Neural crest cell (in vitro differentiated cells): Measurements from ENCODE around the gene UBL4A. TPM values are rescaled to one million over a fixed set of nuclear protein-coding genes. Genes with fewer than 3 reads are reported as not detected.
A peak's percentile ranks its signal among the peaks of the same experiment; 100 is the strongest.

Experiments used
- DNase-seq: peaks from one replicate; pipeline ENCODE4 v3.0.0; 2021; ENCODE audit warnings: low read depth, mixed read lengths, low spot score
- H3K27ac Mint-ChIP-seq: one replicate; pipeline ENCODE4 v1.8.0; 2021; ENCODE audit warnings: mild to moderate bottlenecking, mixed read lengths; ENCODE audit not compliant: unreplicated experiment
- H3K27me3 Mint-ChIP-seq: 2 replicates; pipeline ENCODE4 v1.8.0; 2021; ENCODE audit warnings: low read depth, mild to moderate bottlenecking, mixed read lengths
- H3K36me3 Mint-ChIP-seq: 2 replicates; pipeline ENCODE4 v1.8.0; 2021; ENCODE audit warnings: low read depth, mild to moderate bottlenecking, mixed read lengths
- H3K4me1 Mint-ChIP-seq: 2 replicates; pipeline ENCODE4 v1.8.0; 2021; ENCODE audit warnings: mixed read lengths
- H3K4me3 Mint-ChIP-seq: one replicate; pipeline ENCODE4 v1.8.0; 2021; ENCODE audit warnings: mild to moderate bottlenecking, mixed read lengths
- H3K9me3 Mint-ChIP-seq: 2 replicates; pipeline ENCODE4 v1.8.0; 2021; ENCODE audit warnings: mixed read lengths
- total RNA-seq: library from RNA; stranded (reverse); gene quantifications from 2 replicates; pipeline ENCODE4 v1.2.1, GENCODE V29; 2021
- TF ChIP-seq, protein P1 (sequence below): fragments of 200-600 bp; sonication (generic); conservative IDR thresholded peaks from 2 replicates; pipeline ENCODE4 v1.5.0; 2021; ENCODE audit warnings: antibody characterized with exemption, mild to moderate bottlenecking

UBL4A gene
- total RNA-seq, 1 donor from 2014 or later: 39.2 TPM

DNA sequence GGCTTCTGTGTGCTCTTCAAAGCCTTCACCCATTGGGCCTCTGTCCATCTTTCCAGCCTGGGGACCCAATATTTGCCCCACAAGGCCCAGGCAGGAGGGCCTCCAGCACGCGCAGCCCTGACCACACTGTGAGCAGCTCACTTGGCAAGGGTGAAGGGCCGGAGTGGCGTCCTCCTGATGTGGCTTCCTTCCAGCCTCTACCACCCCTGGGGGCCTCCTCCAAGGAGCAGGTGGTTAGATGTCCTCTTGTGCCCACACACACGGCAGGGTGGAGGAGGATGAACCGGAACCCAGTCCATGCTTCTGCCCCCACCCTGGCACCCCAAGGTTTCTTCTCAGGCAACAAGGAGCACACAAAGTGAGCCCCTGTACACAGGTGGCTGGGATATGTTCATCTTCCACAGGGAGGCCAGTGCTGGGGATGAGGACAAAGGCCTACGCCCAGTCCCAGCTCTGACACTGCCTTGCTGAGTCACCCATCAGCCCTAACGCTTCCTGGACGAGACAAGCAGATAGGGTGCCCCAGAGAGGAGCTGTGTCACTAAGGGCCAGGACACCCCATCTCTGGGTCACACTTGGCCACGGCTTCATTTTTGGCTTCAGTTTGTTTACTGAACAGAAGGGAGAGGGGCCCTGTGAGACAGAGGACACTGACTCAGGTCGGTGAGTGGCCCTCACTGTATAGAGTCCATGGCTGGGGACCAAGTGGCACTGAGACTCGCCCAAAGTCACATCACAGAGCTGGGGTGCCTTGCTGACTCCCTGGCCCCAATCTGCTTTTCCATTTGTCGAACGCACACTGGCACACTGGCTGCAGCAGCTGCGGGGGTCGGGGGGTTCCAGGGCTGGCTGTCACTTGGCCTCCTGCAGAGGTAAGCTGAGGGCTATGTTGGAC is 1.9 kb downstream of the UBL4A start:
- no peaks in the 10 kb centered on the region for H3K9me3 Mint-ChIP-seq
- peak overlapping the region; percentile 9 for H3K4me3 Mint-ChIP-seq

DNA sequence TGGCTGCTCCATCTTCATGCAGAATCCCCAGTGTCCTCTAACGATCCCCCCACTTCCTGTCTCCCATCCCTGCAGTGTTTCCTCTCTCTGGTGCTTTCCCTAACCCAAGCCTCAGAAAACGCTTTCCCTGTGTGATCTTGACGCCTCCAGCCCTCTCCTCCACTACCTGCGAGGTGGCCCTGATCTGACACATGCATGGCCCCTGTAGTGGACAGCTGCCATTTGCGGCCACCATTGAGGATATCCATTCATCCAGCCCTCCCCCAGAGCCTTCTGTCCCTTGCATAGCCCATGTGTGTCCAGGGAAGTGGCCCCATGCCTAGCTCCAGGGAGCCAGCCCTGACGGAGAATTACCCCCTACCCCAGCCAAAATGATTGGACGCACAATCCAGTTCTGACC is 3.1 kb downstream of the UBL4A start:
- H3K9me3 Mint-ChIP-seq: no peaks in the 10 kb centered on the region
- H3K27ac Mint-ChIP-seq: no peak overlapping the region
- no peaks in the 10 kb centered on the region for H3K4me1 Mint-ChIP-seq
- peak overlapping the region; percentile 44 for H3K4me3 Mint-ChIP-seq
- no peak for DNase-seq
- H3K27me3 Mint-ChIP-seq: no peaks in the 10 kb centered on the region
- peaks cover 14% of the 10 kb centered on the region for H3K36me3 Mint-ChIP-seq
- TF ChIP-seq, protein P1, sequence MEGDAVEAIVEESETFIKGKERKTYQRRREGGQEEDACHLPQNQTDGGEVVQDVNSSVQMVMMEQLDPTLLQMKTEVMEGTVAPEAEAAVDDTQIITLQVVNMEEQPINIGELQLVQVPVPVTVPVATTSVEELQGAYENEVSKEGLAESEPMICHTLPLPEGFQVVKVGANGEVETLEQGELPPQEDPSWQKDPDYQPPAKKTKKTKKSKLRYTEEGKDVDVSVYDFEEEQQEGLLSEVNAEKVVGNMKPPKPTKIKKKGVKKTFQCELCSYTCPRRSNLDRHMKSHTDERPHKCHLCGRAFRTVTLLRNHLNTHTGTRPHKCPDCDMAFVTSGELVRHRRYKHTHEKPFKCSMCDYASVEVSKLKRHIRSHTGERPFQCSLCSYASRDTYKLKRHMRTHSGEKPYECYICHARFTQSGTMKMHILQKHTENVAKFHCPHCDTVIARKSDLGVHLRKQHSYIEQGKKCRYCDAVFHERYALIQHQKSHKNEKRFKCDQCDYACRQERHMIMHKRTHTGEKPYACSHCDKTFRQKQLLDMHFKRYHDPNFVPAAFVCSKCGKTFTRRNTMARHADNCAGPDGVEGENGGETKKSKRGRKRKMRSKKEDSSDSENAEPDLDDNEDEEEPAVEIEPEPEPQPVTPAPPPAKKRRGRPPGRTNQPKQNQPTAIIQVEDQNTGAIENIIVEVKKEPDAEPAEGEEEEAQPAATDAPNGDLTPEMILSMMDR: no peak

More for the DNA sequence above, 1.9 kb downstream of the UBL4A start:
- H3K36me3 Mint-ChIP-seq: peaks cover 14% of the 10 kb centered on the region
- TF ChIP-seq, protein P1: no peak
- no peak overlapping the region for H3K27ac Mint-ChIP-seq
- DNase-seq: no peak
- peaks cover under 1% of the 10 kb centered on the region for H3K4me1 Mint-ChIP-seq
- H3K27me3 Mint-ChIP-seq: no peaks in the 10 kb centered on the region

DNA sequence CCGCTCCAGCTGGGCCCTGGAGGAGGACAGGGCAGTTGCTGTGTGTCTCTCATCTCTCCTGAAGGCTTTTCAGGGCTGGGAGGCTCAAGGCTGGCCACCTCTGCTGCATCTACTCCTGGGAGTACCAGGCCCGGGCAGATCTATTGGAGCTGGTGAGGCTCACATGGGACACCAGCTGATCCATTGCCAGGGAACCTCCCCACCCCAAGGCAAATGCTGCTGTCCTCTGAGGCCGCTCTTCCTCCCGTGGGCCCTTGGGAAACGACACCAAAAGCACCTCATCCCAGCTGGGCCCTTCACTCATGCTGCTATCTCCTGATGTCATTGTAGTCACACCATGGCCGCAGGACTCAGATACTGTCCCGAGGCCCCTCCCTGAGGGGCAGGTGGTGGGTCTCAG is 3.6 kb downstream of the UBL4A start:
- Mint-ChIP-seq H3K4me1 (no peaks in the 10 kb centered on the region), H3K27me3 (no peaks in the 10 kb centered on the region), H3K4me3 (peak overlapping the region; percentile 79), H3K27ac (no peak overlapping the region), H3K9me3 (no peaks in the 10 kb centered on the region), H3K36me3 (peaks cover 11% of the 10 kb centered on the region)
- TF ChIP-seq, protein P1: no peak
- DNase-seq: no peak

DNA sequence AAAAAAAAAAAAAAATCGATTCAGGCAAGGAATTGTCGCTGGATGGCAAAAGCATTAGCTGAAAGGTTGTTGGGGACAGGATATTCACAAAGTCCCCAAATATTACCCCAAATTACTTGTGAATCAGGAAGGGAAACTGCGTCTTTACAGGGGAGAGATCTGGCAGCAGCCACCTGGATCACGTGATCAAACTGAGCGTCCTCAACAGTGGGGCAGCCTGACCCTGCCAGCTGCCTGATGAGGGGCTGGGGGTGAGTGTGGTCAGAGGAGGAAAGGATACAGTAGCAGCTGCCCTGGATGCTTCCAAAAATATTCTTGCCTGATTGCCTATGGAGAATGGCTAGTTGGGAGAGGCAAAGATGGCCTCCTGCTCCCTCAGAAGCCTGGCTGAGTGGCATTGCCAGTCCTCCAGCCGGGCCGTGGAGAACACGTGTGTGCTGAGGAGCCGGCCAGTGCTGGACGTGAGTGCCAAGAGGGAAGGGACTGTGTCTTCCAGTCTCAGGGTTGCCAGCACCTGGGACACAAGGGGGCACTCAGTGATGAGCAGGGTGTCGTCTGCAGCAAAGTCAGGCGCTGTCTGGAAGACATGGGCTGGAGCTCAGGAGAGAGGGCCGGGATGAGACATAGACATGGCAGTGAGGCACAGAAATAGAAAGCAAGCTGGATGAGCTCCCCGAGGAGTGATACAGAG is 4.4 kb downstream of the UBL4A start:
- Mint-ChIP-seq H3K27me3 (no peaks in the 10 kb centered on the region), H3K36me3 (peaks cover 10% of the 10 kb centered on the region), H3K9me3 (no peaks in the 10 kb centered on the region), H3K4me3 (peak overlapping the region; percentile 79), H3K27ac (peak overlapping the region; percentile 19), H3K4me1 (no peaks in the 10 kb centered on the region)
- DNase-seq: no peak
- TF ChIP-seq, protein P1: no peak

DNA sequence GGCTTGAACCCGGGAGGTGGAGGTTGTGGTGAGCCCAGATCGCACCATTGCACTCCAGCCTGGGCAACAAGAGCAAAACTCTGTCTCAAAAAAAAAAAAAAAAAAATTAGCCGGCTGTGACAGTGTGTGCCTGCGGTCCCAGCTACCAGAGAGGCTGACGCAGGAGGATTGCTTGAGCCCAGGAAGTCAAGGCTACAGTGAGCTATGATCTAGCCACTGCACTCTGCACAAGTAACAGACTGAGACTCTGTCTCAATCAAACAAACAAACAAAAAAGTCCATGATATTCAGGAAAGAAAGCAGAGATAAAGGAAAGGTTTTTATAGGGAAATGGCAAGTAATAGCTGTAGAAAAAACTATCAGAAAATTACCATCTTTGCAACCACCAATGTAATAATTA is 5.2 kb downstream of the UBL4A start:
- Mint-ChIP-seq H3K27ac (no peak overlapping the region), H3K27me3 (no peaks in the 10 kb centered on the region), H3K36me3 (peaks cover 10% of the 10 kb centered on the region), H3K4me3 (peak overlapping the region; percentile 49), H3K4me1 (no peaks in the 10 kb centered on the region), H3K9me3 (no peaks in the 10 kb centered on the region)
- no peak for DNase-seq
- TF ChIP-seq, protein P1: no peak
